HepG2 (cell line): ENCODE data around the gene RDH13.

ENCODE experiments used
- HMG20A ChIP-seq: IDR thresholded peaks from 2 replicates; pipeline ENCODE4 v1.6.1; 2016; ENCODE audit warnings: borderline replicate concordance
- KDM2A ChIP-seq: sonication (generic); formaldehyde crosslinking; IDR thresholded peaks from 2 replicates; pipeline ENCODE4 v1.4.0; 2020; ENCODE audit warnings: low read depth, missing genetic modification reagents, borderline replicate concordance
- SP4 ChIP-seq: sonication (generic); formaldehyde crosslinking; IDR thresholded peaks from 2 replicates; pipeline ENCODE4 v1.8.1; 2023; ENCODE audit warnings: mild to moderate bottlenecking, missing genetic modification reagents
- TF ChIP-seq, protein P1 (sequence below): IDR thresholded peaks from 2 replicates; pipeline ENCODE4 v1.6.1; 2012; ENCODE audit warnings: inconsistent platforms

- TF ChIP-seq SP4 (CRISPR knock-in tag) = no peak
- TF ChIP-seq HMG20A (CRISPR knock-in tag) = no peak
- TF ChIP-seq KDM2A (CRISPR knock-in tag) = no peak
- TF ChIP-seq, protein P1, sequence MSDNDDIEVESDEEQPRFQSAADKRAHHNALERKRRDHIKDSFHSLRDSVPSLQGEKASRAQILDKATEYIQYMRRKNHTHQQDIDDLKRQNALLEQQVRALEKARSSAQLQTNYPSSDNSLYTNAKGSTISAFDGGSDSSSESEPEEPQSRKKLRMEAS = no peak
These were observed 57.1 kb downstream of the RDH13 start for GRCh38 chr19:55005684-55006488.
